ENCODE measurements around the gene ZNF598.

The ZNF598 gene

DNA sequence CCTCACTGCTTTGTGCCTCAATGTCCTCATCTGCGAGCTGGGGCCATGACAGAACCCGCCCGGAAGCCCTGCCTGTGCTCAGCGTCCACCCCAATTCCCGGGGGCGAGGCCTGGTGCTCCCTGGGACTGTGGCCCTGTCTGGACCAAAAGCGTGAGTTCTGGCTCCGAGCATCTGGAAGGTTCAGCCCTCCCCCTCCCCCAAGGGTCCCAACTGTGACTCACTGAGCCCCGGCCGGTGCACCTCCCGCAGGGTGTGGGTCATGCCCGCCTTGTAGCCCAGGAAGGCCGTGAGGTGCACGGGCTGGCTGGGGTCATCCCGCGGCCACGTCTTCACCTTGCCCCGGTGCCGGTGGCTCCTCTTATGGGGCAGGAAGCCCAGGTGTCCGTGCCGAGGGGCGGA lies 55.9 kb downstream of the ZNF598 start:
- no peak overlapping the region for H3K4me3 Mint-ChIP-seq
- H3K36me3 Mint-ChIP-seq (ENCODE audit: low read depth): no peaks in the 10 kb centered on the region
- peaks cover 3% of the 10 kb centered on the region for H3K4me1 Mint-ChIP-seq (ENCODE audit: low read depth)
- H3K27ac Mint-ChIP-seq: no peak overlapping the region
- H3K27me3 Mint-ChIP-seq: peaks cover 30% of the 10 kb centered on the region
- intact Hi-C loops (cut with micrococcal nuclease): no loop called here
- no peaks in the 10 kb centered on the region for H3K9me3 Mint-ChIP-seq

- Mint-ChIP-seq H3K4me1 (ENCODE audit: low read depth) (peaks cover 3% of the 10 kb centered on the region), H3K4me3 (no peak overlapping the region), H3K9me3 (no peaks in the 10 kb centered on the region), H3K27ac (no peak overlapping the region), H3K27me3 (peaks cover 11% of the 10 kb centered on the region), H3K36me3 (ENCODE audit: low read depth) (no peaks in the 10 kb centered on the region)
- intact Hi-C loops (cut with micrococcal nuclease): no loop called here
These were observed 59.1 kb downstream of the ZNF598 start for GRCh38 chr16:1950559-1950958.

- Mint-ChIP-seq H3K36me3 (ENCODE audit: low read depth) (no peaks in the 10 kb centered on the region), H3K9me3 (no peaks in the 10 kb centered on the region), H3K4me3 (no peak overlapping the region), H3K27ac (no peak overlapping the region), H3K4me1 (ENCODE audit: low read depth) (peaks cover 5% of the 10 kb centered on the region), H3K27me3 (peaks cover 11% of the 10 kb centered on the region)
- intact Hi-C loops (cut with micrococcal nuclease): no loop called here
These were observed 59.6 kb downstream of the ZNF598 start for GRCh38 chr16:1950047-1950446.

- Mint-ChIP-seq H3K4me1 (ENCODE audit: low read depth) (peaks cover 8% of the 10 kb centered on the region), H3K36me3 (ENCODE audit: low read depth) (no peaks in the 10 kb centered on the region), H3K27ac (no peak overlapping the region), H3K27me3 (peaks cover 8% of the 10 kb centered on the region), H3K4me3 (no peak overlapping the region), H3K9me3 (no peaks in the 10 kb centered on the region)
- intact Hi-C loops (cut with micrococcal nuclease): no loop called here
These were observed 60.1 kb downstream of the ZNF598 start for GRCh38 chr16:1949507-1949906.
